Ammon's horn (tissue), 1 donor: Measurements from ENCODE around the gene SAMD4A.

Source experiments
- DNase-seq: peaks from one replicate; pipeline ENCODE4 v3.0.0-alpha.2; 2016; ENCODE audit warnings: low spot score

The SAMD4A gene

DNA sequence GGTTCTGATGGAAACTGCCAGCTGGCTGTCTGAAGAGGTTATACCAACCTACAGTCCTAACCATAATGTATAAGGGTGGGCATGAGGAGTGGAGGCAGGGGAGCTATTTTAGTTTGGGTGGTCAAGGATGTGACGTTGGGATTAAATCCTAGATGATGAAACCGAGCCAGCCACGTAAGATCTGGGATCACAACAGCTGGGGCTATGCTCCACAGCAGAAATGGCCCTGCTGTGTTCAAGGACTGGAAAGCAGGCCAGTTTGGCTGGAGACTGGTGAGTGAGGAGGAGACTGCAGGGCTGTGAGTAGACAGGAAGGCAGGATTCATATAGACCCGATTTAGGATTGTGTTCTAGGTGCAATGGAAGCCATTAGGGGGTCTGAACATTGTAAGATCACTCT is 66.1 kb downstream of the SAMD4A start:
- no peak for DNase-seq

DNA sequence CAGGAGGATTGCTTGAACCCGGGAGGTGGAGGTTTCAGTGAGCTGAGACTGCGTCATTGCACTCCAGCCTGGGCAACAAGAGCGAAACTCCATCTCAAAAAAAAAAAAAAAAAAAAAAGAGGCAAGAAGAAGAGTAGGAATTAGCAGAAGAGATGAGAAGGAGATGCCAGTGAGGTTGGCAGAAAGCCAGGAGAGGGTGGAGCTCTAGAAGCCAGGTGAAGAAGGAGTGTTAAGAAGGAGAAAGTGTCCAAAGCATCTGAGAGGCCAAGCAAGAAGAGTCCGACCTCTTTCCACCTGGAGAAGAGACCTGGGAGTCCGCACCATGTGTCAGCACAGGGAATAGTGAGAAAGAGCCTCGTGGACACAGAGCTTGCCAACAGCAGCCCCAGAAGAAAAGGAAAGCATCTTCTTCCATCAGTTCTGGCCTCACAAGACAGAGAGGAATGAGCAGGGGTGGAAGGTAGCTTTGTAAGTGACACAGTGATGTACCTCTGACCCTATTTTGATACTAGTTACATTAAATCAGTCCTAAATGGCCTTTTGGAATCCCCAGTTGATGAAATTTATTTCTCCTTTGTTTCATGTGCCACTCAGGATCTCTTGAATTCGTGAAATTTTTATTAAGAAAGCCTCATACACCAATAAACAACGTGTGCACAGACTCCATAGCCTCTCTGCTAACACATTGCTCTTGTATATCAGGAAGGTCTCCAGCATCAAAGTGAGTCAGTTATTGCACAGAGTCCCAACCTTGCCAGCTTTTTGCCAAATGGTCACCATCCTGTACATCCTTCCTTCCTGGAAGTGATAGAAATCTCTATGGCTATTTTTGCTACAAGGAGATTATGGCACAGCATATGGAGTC is 70.6 kb downstream of the SAMD4A start:
- DNase-seq, result no peak

DNA sequence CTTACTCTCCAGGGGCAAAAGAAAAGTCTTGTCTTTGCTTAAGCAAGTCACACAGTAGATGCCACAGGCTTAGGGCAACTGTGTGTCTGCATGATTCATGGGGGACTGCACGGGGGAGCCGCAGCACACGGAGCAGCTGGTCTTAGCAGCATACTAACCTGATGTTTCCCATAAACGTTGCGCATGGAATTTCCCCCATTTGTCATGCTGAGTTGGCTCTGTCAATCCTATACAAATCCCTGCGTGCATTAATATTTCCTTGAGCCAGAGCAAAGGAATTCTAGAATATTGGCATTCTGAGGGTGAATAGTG is 71.2 kb downstream of the SAMD4A start:
- DNase-seq, result peak; percentile 47

DNA sequence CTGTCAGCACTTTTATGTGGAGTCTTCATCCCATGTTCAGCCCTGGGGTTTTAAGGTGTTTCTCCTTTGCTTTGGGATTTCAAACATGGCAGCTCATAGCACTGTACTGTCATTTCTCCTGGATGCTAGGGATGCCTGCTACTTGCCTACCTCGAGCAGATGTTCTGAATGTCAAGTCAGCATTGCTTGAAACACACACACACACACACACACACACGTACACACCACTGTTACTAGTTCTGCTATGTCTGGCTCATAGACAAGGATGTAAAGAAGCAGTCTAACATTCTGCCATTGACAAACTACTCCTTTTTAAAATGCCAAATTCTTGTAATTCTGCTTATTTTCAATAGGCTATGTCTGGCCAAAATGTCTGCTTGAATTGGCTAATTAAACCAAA is 72.7 kb downstream of the SAMD4A start:
- DNase-seq, result no peak

DNA sequence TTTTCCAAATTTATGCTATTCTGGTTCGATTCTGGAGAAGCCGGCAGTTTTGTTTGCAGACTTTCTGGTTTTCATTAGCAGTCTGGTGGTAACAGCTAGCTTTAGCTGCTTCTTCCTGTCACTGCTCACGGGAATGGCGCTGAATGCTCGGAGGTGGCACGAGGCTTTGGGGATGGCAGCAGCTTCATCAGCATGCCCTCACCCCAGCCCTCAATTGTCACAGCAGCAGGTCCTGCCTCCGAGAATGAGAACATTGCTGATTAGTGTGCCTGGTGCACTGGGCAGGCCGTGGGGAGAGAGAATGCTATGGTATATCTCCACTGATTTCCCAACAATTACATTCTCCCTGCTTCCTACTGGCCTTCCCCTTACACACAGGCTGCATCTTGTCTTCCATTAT is 73.6 kb downstream of the SAMD4A start:
- peak; percentile 33 for DNase-seq

DNA sequence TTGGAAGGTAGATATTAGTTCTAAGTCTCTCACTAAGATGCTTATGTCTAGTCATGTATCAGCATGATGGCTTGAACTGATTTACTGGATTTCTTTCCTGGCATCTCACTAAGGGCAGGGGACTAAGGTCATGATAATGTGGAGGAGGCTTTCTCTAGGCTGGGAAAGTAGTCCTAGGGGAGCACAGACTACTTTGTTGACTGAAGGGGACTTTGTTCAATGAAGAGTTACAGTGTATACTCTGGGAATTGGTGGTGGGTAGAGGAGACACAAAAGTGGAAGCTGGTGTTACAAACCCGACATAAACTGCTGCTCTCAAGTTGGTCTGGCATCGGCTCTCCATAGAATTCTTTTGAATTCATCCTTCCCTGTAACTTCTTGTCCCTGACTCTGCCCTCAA is 75.2 kb downstream of the SAMD4A start:
- DNase-seq, result no peak

DNA sequence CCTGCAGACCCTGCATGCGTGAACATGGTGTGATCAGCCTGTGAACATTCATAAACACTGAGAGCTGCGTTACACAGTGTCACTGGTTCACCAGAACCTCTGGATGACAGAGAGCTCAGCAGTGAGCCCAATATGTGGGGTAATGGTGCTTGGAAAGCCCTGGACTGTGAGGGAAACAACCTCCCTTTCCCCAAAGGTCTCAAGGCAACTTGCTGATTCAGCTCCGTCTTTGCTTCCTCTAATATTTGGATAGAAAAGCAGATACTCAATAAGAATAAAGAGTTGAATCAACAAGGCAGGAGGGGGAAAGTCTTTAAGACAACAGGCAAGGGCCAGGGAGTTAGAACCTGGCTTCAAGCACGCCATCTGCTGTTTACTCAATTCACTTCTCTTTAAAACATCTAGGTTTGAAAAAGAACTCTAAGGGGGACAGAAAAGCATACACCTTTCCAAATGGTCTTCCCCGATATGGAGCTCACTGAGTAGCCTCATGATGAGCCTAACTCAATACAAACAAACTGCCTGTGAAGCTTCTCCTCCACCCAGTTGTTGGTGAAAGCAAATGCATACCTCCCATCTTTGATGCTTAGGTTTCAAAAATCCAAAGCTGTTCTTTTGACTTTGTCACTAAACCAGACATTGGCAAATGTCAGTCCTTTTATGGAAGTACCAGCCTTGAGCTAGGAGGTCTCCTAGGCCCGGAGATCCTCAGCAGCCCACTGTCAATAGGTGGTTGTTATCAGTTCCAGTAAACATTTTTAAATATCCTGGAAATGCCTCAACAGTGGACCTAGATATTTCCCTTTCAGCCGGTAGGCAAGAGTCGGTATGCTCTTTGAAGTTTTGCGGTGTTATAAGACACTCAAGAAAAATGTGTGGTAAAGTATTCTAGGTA is 76.1 kb downstream of the SAMD4A start:
- DNase-seq, result peak; percentile 36

DNA sequence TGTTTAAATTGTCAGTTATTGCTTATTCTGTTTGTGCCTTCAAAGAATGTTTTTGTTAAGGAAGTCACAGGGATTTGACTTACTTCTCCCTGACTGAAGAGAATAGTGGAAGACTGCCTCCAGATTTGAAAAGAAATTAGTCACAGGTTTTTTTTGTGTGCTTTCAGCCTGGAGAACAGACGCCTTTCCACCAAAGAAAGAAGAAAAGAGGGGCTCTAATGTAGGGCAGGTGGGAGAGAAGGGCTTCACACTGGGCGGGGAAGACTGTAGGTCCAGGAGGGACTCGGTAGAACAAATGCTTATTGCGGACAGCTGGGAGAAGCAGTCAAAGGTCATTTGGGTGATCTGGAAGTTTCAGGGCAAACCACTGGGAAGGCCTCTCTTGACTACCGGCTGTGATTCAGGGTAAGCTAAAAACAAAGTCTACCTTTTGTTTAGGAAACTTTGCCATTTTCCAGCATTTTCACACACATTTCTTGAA is 76.8 kb downstream of the SAMD4A start:
- no peak for DNase-seq

DNA sequence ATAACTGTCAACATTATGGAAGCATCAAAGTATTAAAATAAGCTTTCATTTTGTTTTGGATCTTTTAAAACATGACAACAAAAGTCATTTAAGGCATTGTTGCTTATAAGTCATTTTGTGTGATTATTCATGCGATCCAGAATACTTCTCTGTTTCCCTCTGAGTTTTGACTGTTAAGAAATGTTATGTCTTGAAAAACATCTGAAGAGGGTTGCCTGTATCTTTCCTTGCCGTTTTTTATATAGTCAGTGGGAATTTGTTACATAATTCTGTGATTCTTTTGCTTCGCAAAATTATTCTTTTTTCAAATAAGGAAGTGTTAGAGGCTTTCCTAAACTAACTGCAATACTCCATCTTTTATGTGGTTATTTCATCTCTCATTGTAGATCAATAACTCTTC is 78.7 kb downstream of the SAMD4A start:
- DNase-seq, result no peak

DNA sequence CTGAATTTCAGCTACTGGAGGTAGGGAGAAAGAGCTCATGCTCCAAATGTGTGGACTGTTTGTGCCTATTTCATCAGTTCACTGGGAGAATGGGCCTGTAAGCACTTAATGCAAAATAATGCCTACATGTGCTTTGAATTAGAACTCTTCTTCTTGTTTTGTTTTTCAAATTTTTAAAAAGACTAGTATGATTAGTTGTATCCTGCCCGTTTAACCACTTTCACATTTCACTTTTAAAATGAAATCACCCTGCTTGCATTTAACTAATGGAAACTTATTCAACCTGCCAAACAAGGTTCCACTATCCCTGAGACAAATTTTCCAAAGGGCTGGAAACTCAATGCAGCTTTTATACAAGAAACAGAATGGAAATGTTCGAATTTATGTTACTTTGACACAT is 79.7 kb downstream of the SAMD4A start:
- DNase-seq, result no peak

DNA sequence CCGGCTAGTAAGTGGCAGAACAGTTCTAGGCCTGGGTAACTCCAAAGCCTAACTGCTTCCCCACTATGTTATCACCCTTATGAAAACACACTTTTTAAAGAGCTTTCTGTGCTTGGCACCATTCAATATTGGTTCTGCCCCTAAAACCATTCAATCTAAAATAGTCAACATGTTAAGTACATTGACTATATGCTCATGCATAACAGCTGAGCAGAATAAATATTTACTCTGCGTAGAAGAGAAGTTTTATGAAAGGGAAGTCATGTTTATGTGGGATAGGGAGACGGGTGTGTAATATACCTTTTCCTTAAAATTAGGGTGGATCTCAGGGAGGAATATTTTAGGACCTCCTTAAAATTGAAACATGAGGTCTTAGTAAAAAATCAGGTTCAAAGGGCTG is 80.5 kb downstream of the SAMD4A start:
- DNase-seq, result no peak

DNA sequence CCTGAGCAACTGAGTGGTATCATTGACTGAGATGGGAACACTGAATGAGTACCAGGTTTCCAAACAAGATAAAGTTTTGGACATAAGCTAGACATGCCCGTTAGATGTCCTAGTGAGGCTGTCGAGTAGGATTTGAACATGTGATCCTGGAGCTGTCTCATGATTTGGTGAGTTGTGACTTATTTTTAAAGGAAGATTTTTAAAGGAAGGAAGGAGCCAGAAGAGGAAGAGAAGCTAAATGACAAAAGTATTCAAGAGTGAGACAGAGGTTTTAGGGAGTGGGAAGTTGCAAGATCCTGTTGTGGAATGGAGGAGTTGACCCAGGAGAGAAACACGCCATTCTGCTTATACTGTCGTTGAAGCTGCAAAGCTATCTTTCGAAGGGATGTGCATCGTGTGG is 82.1 kb downstream of the SAMD4A start:
- no peak for DNase-seq

DNA sequence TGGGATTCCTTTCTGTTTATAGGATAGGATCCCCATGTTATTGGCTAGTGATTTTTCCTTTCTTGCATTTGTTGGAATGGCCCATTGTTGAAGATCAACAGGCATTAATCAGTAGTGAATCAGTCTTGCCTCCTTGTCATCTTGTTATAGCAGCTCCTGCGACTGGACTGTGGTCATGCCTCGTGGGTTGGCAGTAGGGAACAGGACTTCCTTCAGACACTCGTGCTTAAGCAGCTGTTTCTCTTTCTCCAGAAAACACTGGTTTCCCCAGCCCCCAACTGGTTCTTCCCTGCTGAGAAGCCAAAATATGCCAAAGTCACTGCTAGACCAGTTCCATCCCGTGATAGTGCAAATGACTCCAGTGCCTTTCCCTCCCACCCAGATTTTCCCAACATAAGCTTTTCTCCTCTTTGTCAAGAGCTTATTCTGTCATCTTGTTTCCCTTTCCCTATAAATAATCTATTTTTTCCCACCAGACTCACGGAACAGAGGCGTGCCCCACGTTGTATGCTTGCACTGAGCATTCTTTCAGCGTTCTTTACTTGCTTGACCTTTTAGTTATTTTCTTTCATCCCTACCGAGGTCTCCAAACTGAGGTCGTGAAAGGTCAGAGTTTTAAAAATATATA is 83.5 kb downstream of the SAMD4A start:
- peak; percentile 78 for DNase-seq

DNA sequence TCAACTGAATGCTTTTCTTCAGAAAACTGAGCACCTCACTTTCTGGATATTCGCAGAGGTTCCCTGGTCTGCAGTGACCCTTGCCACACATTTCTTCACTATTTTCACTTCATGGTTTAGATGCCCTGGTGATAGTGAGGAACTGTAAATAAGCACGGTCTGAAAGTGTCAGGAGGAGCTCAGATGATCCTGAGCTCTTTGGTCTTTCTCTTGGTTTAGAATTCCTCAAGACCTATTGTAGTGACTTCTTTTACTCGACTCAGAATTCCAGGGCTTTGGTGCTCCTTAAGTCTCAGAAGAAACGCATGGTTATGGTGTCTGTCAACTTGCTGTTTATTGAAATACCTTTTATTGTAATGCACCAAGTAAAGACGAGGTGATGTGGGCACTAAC is 84.0 kb downstream of the SAMD4A start:
- DNase-seq, result no peak

DNA sequence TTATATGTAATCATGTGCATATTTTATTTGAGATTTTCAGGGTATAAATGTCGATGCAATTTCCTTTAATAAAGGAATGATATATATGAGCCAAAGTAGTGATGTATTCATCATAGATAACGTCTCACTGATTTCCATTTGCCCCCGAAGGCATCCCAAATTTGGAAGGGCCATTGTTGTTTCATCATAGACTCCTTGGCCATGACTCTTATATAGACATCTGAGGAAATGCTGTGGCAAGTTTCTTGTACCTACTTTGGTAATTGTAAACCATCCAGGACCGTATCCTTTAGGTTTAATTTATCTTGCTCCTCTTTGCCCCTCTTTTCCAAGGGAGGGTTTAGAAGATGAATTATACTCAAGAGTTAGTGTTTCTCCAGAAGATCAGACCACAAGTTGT is 84.7 kb downstream of the SAMD4A start:
- no peak for DNase-seq

DNA sequence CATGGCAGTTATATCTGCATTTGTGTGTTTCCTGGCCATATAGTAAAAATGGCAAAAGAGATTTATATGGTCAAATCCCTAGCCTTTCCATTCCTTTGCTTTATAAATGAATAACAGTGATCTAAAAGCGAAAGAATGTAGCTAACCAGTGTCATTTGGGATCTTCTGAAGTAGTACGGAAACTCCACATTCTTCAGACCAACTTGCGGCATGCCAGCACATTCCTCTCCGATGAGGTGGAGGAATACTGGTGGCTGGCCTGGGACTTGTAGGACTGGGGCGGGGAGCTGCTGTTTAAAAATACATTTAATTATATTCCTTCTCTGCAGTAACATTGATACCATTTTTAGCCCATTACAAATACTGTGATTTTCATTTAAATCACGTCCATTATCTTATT is 85.3 kb downstream of the SAMD4A start:
- DNase-seq, result peak; percentile 65

DNA sequence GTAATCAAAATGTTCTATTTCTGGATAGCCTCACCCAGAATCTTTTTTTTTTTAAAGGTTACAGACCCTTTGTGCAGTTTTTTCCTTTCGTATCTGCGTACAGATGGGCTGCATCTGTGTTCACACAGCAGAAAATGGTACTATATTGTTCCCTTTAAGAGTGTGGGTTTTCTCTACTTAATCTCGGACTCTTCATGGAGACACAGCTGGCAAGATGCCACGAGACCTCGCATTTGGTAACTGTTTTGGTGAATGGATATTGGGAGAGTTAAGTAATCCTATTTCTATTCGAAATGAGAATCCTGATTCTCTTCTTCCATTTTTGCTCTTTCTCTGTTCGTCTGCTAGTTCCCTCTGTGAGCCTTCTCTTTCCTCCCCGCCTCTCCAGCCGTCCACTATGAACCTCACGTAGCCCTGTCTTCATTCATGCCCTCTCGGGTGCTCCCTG is 85.7 kb downstream of the SAMD4A start:
- no peak for DNase-seq

DNA sequence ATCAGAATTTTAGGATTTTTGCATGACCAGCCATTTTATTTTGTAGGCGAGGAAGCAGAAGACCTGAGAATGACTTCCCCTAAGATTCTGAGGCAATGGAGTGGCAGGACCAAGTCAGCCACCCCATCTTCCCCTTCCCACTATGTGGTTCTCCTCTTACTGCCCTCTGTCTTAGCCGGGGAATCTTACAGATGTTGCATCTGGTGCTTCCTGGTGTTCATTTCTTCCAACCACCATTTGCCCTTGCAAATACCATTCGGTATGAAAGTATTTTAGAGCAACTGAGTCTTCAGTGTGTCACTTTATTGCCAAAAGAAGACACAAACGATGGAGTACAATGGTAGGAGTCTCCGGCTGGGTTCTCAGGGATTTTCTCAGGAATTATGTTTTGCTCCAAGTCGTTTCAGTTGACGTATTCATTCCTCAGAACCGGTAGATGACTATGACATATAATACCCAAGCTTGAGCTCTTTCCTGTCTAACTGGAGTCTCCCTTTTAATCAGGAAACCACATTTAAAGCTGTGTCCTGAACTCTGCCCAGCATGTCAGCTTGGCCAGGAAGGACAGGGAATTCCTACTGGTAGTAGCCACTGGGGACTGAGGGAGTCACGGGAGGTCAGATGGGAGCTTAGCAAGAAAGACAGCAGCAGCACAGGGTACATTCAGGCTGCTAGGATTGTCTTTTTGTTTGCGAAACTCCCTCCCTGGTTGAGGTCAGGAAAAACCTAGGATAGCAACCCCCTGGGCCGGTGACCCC is 87.0 kb downstream of the SAMD4A start:
- no peak for DNase-seq

DNA sequence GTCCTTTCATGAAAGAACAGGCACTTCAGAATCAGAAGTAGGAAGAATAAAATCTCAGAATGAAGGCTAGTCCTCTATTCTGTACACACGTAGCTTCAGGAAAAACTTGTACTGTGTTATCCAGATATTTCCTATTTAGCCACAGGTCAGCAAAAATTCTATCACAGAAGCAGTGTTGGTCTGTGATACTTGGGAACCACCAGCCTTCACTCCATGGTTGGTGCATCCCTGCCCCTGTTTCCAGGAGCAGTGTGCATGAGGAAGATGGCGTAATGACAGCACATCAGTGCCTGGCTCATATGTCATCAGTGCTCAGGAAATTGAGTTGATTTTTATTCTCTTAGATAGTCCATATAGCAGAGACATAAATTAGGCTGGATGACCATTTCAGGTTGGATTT is 87.7 kb downstream of the SAMD4A start:
- no peak for DNase-seq

DNA sequence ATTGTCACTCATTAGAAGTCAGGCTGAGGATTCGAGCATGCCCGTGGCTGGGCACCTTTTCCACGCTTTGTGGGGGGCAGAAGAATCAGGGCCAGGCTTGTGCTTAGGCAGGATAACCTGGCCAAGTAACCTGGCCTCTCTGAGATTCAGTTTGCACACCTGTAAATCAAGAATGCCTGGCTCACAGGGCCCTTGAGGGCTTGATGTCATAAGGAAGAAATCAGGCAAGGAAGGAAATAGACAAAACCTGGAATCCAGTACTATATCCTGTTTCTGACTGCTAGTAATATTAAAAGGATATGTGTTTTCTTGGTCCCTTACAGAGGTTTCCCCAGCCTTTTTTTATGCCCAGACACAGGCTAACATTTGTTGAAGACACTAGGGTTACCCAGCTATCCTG is 91.9 kb downstream of the SAMD4A start:
- no peak for DNase-seq

DNA sequence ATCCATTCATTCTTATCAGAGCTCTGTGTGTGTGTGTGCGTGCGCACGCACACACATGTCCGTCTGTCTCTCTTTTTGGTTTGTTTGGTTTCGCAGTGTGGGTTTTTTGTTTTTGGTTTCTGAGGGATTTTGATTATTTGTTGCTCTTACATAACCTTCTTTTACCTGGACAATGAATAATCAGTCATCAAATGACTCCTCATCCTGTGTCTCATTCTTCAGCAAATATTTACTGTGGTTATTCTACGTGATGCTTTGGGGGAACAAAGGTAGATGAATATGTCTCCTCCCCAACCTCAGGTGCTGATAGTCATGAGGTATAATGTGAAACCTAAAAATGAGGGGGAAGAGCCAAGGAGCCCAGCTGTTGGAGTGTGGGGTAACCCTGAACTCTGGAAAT is 92.4 kb downstream of the SAMD4A start:
- no peak for DNase-seq

DNA sequence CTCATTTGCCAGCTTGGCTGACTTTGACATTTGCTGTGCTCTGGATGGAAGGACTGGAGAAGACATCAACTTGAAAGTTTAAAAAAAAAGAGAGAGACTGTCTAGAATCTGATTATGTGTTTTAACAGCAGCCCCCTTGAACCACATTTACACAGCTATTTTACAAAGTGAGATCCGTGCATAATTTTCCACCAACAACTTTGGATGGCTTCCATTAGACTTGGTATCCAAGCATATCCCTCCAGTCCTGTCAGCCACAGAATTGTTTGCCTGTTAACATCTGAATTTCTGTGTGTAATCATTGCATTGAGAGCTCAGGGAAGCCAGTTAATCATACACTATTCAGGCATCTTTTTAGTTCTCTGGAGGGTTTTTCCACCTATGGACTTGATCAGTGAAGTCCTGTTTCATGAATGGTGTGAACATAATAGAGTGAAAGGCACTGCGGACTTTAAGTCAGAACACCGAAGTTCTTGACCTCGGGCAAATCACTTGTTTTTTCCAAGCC is 93.7 kb downstream of the SAMD4A start:
- DNase-seq, result no peak
